HG03103 (cell line): ENCODE data around the gene GMPR2.

ENCODE experiments used
- ATAC-seq: cut with Tn5 transposase; IDR thresholded peaks from one replicate; pipeline ENCODE4 v1.9.1; 2021; ENCODE audit warnings: low read depth; ENCODE audit not compliant: unreplicated experiment

The GMPR2 gene

DNA sequence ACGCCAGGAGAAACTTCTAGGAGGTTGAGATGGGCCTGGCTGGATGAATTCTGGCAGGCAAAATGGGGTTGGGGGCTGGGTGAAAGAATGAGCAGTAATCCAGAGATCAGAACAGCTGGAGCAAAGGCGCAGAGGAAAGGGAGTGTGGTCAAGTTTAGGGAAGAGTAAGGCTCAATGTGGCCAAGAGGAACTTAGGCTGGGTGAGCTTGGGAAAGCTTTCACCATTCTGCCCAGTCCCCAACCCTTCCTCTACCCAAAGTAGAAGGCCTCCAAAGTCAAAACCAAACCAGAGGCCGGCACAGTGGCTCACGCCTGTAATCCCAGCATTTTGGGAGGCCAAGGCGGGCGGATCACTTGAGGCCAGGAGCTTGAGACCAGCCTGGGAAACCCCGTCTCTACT is 48.9 kb downstream of the GMPR2 start:
- ATAC-seq, result no peak

DNA sequence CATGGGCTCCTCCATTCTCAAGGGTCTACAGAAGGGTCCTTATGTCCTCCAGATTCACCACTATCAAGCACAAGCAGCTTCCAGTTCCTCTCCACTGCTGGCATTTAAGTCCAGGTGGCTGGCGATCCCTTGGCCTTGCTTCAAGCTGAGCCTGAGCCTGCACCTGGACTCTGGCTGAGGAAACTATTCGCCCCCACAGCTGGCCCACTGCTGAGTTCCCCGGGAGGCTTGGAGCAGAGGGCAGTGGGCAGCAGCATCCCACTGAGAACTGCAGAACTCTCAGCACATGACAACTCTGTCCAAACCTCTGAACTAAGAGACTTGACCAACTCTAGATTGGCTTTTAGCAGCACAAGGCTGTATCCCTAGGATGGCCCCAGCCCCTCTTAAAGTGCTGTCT is 50.0 kb downstream of the GMPR2 start:
- no peak for ATAC-seq

DNA sequence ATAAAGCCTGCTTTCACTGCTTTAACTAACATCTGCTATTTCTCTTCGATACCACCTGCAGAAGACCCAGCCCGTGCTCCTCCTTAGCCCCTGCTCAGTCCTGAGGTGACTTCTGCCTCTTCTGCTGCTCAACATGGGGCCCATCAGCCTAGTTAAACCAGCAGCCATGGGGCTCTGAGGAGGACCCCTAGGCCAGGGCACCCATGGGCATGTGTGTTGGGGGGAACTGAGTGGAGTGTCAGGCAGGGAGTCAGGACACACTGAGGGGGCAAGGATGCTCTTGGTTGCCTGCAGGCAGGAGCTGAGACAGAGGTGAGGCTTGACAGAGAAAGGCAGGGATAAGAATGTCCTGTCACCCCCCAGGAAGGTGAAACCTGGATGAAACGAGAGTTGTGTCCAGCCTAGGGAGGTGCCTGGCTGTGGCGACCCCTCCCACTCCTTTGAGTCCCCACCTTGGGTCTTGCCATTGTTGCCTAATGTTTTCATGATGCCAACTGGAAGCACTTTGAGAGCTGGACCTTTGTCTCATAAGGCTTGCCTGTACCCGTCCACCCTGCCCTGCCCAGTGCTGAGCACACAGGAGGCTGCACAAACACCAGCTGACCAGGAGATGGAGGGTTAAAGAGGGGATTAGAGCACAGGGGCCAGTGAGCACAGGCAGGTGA is 51.2 kb downstream of the GMPR2 start:
- no peak for ATAC-seq

DNA sequence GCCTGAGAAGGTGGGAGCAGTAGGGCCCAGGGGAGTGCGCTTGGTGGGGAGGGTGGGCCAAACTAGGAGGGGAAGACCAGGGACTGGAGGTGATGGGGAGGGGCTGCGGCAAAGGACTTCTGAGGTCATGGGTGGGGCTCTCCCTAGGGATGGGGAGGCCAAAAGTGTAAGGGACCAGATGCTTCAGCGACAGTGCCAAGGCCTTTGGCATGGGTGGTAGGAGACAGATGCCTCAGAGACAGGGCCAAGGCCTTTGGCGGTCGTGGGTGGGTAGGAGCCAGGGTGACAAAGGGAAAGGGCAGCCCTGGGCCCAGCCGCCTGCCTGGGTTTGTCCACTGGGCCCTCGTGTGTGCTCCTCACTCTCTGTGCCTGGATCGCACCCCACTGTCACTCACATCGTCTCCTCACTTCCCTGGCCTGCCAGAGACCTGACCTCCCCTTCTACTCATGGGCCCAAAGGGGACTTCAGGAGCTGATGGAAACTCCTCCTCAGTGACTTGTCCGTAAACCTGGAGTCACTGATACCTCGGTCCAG is 51.8 kb downstream of the GMPR2 start:
- no peak for ATAC-seq

DNA sequence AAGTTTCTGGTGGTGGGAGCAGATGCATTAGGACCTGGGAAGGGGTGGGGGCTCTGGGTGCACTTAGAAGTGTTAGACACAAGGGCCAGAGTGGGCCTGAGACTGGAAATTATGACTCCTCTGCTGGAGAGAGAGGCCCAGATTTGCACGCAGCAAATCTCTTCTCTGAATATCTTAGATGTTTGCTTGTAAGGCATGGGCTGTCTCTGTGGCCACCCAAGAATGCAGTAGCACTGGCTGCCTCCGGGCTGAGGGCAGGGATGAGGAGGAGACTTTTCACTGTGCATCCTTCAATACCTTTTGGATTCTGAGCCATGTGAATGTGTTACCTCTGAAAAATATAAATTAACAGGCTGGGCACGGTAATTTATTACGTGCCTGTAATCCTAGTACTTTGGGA is 52.6 kb downstream of the GMPR2 start:
- no peak for ATAC-seq

DNA sequence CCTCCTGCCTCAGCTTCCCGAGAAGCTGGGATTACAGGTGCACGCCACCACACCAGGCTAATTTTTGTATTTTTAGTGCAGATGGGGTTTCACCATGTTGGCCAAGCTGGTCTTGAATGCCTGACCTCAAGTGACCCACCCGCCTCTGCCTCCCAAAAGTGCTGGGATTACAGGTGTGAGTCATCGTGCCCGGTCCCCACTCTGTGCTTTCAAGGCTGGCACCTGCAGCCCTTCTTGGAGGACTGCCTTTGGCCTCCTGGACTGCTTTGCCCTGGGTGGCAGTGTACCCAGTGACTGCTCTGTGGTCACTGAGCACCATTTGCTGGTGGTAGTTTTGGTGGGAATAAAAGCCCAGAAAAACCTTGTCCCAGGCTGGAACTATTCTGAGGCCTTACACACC is 54.3 kb downstream of the GMPR2 start:
- no peak for ATAC-seq
